Measurements from ENCODE around the gene SPAG5. TPM values are rescaled to one million over a fixed set of nuclear protein-coding genes. Genes with fewer than 3 reads are reported as not detected.

The SPAG5 gene
- total RNA-seq (10 to 100 TPM; 77.8 to 79.7 TPM), polyA plus RNA-seq (3.5 TPM)

GRCh38 chr17:28598799-28599310 is at the start of gene SPAG5:
Gene SPAG5, minus strand, starts transcription at chr17:28599025. Its CDS starts 79 bp downstream, at chr17:28598946.
- Histone ChIP-seq H3K9me3 (ENCODE audit: low read length) (no peaks in the 10 kb centered on the region), H3K4me3 (ENCODE audit: low read length) (peak within 1 kb of the TSS; percentile 86), H3K4me1 (ENCODE audit: insufficient read depth, low read length) (peaks cover 5% of the 10 kb centered on the region), H3K27me3 (ENCODE audit: insufficient read depth, low read length, poor library complexity, severe bottlenecking) (no peaks in the 10 kb centered on the region), H3K27ac (ENCODE audit: low read depth, low read length) (peak within 1 kb of the TSS; percentile 99), H3K36me3 (ENCODE audit: insufficient read depth, low read length) (no peaks in the 10 kb centered on the region)
- H3K27ac Mint-ChIP-seq, result peak within 1 kb of the TSS; percentile 95 to 100 (median 99)
- H3K4me3 Mint-ChIP-seq, result peak within 1 kb of the TSS; percentile 89 to 99 (median 93)
- H3K9me3 Mint-ChIP-seq, result no peaks in the 10 kb centered on the region
- no peaks in the 10 kb centered on the region for H3K27me3 Mint-ChIP-seq
- CTCF ChIA-PET, result interaction anchor here (1.3 to 2.4 kb wide), 2 partner anchors 14 to 28 kb away, joined by 9 to 10 read pairs; partner anchors contain the start of gene PIGS
- H3K36me3 Mint-ChIP-seq, result peaks cover 0 to 5% (median 0%) of the 10 kb centered on the region in 3 donors
- peaks cover 19 to 25% (median 24%) of the 10 kb centered on the region in 3 donors for H3K4me1 Mint-ChIP-seq
- POLR2A ChIA-PET, result interaction anchor here (1.0 to 3.4 kb wide), 10 partner anchors 22 to 242 kb away, joined by 3 to 39 read pairs (median 6); partner anchors contain the start of genes ALDOC, BLTP2, PIGS and POLDIP2
- DNase-seq, result peak; percentile 92 to 96 (median 95)

- H3K27ac Mint-ChIP-seq, result peak overlapping the region; percentile 90 to 98 (median 98)
- H3K9me3 Mint-ChIP-seq, result no peaks in the 10 kb centered on the region
- peak overlapping the region; percentile 90 for H3K27ac ChIP-seq (ENCODE audit: low read depth, low read length)
- H3K9me3 ChIP-seq (ENCODE audit: low read length), result no peaks in the 10 kb centered on the region
- peak overlapping the region; percentile 82 for H3K4me3 ChIP-seq (ENCODE audit: low read length)
- CTCF ChIA-PET, result interaction anchor here (0.9 to 4.0 kb wide), 8 partner anchors 11 to 471 kb away, joined by 3 to 38 read pairs (median 9); partner anchors contain the start of genes RPL23A, SDF2, SUPT6H and TLCD1
- POLR2A ChIA-PET, result interaction anchor here (1.0 to 3.6 kb wide), 5 partner anchors 16 to 81 kb away, joined by 3 to 27 read pairs (median 16); partner anchors contain the start of genes PROCA1, SDF2, SUPT6H and TLCD1
- no peaks in the 10 kb centered on the region for H3K27me3 ChIP-seq (ENCODE audit: insufficient read depth, low read length, poor library complexity, severe bottlenecking)
- H3K36me3 ChIP-seq (ENCODE audit: insufficient read depth, low read length), result peaks cover 16% of the 10 kb centered on the region
- peaks cover 0 to 2% of the 10 kb centered on the region in 2 donors for H3K27me3 Mint-ChIP-seq
- H3K36me3 Mint-ChIP-seq, result peaks cover 0 to 53% (median 13%) of the 10 kb centered on the region in 3 donors
- H3K4me3 Mint-ChIP-seq, result peak overlapping the region; percentile 86 to 96 (median 93)
- peaks cover 35% of the 10 kb centered on the region for H3K4me1 ChIP-seq (ENCODE audit: insufficient read depth, low read length)
- DNase-seq, result no peak
- peaks cover 34 to 52% (median 38%) of the 10 kb centered on the region in 3 donors for H3K4me1 Mint-ChIP-seq
Observed at GRCh38 chr17:28646039-28646754, 47.4 kb upstream of the SPAG5 start.

- Mint-ChIP-seq H3K9me3 (no peaks in the 10 kb centered on the region), H3K27ac (peak overlapping the region; percentile 90 to 98 (median 98)), H3K27me3 (peaks cover 0 to 2% of the 10 kb centered on the region in 2 donors), H3K36me3 (peaks cover 2 to 56% (median 15%) of the 10 kb centered on the region in 3 donors), H3K4me1 (peaks cover 35 to 53% (median 42%) of the 10 kb centered on the region in 3 donors), H3K4me3 (peak overlapping the region; percentile 86 to 96 (median 93))
- H3K27me3 ChIP-seq (ENCODE audit: insufficient read depth, low read length, poor library complexity, severe bottlenecking), result no peaks in the 10 kb centered on the region
- no peak for DNase-seq
- H3K9me3 ChIP-seq (ENCODE audit: low read length), result no peaks in the 10 kb centered on the region
- H3K4me3 ChIP-seq (ENCODE audit: low read length), result peak overlapping the region; percentile 82
- ChIA-PET CTCF (interaction anchor here (1.0 to 4.0 kb wide), 6 partner anchors 11 to 472 kb away, joined by 3 to 38 read pairs (median 8); partner anchors contain the start of genes RPL23A, SDF2, SUPT6H and TLCD1), POLR2A (interaction anchor here (0.6 to 3.6 kb wide), 13 partner anchors 13 to 920 kb away, joined by 3 to 27 read pairs (median 4); partner anchors contain the start of genes ALDOC, IFT20, NUFIP2 and PHF12)
- peaks cover 23% of the 10 kb centered on the region for H3K36me3 ChIP-seq (ENCODE audit: insufficient read depth, low read length)
- peaks cover 35% of the 10 kb centered on the region for H3K4me1 ChIP-seq (ENCODE audit: insufficient read depth, low read length)
- peak overlapping the region; percentile 90 for H3K27ac ChIP-seq (ENCODE audit: low read depth, low read length)
Observed at GRCh38 chr17:28645576-28645939, 46.7 kb upstream of the SPAG5 start.

GRCh38 chr17:28644787-28645575 is 46.2 kb upstream of the SPAG5 start, which contains the start of gene BLTP2:
Gene BLTP2, minus strand, starts transcription at chr17:28645158. Its CDS starts 102 bp downstream, at chr17:28645056.
- Histone ChIP-seq H3K36me3 (ENCODE audit: insufficient read depth, low read length) (peaks cover 26% of the 10 kb centered on the region), H3K27me3 (ENCODE audit: insufficient read depth, low read length, poor library complexity, severe bottlenecking) (no peaks in the 10 kb centered on the region), H3K9me3 (ENCODE audit: low read length) (no peaks in the 10 kb centered on the region), H3K4me1 (ENCODE audit: insufficient read depth, low read length) (peaks cover 35% of the 10 kb centered on the region), H3K27ac (ENCODE audit: low read depth, low read length) (peak within 1 kb of the TSS; percentile 90), H3K4me3 (ENCODE audit: low read length) (peak within 1 kb of the TSS; percentile 82)
- Mint-ChIP-seq H3K27ac (peak within 1 kb of the TSS; percentile 90 to 98 (median 98)), H3K27me3 (peaks cover 0 to 2% of the 10 kb centered on the region in 2 donors), H3K36me3 (peaks cover 5 to 56% (median 17%) of the 10 kb centered on the region in 3 donors), H3K4me3 (peak within 1 kb of the TSS; percentile 86 to 96 (median 93)), H3K9me3 (no peaks in the 10 kb centered on the region), H3K4me1 (peaks cover 38 to 56% (median 45%) of the 10 kb centered on the region in 3 donors)
- ChIA-PET POLR2A (interaction anchor here (0.6 to 3.6 kb wide), 15 partner anchors 13 to 920 kb away, joined by 3 to 27 read pairs (median 4); partner anchors contain the start of genes ALDOC, IFT20, NUFIP2 and PHF12), CTCF (interaction anchor here (0.6 to 4.0 kb wide), 8 partner anchors 11 to 598 kb away, joined by 3 to 38 read pairs (median 4); partner anchors contain the start of genes RPL23A, SDF2, SUPT6H and TLCD1)
- DNase-seq, result peak; percentile 92 to 97 (median 94)

DNA sequence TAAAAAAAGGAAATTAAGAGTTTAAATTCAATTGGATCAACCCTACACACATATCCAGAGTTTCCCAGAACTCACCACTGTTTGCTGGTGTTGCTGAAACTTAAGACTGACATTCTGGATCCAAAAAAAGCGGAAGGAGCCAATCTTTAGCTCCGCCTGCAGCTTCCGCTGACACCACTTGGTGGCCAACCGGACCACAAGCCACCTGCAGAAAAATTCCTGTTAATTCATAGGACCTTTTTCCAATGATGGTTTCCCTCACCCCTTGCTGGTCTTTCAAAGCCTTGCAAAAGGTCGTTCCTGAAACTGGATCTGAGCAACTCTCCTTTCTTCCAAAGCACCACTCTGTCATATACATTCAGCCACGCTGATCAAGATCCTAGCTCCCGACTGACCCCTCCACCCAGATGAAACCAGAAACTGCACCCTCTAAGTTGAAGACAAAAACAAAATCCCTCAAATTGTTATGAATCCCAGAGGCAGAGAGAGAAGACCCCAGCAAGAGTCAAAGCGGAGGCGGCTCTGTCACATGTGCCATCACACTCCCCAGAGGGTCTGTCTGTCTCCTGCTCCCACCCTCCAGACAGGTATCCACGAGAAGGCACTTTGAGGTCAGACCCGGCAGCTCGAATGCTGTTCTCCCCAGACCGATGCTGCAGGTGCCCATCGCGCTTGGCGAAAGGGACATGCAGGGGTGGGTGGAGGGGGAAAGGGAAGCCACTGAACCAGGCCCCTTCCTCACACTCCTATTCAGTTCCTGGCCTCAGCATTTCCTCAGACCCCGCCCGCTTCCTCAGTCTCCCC is 45.4 kb upstream of the SPAG5 start:
- Mint-ChIP-seq H3K27me3 (peaks cover 0 to 2% of the 10 kb centered on the region in 2 donors), H3K4me1 (peaks cover 38 to 62% (median 52%) of the 10 kb centered on the region in 3 donors), H3K4me3 (peak overlapping the region; percentile 86 to 96 (median 93)), H3K36me3 (peaks cover 8 to 62% (median 21%) of the 10 kb centered on the region in 3 donors), H3K27ac (peak overlapping the region; percentile 89 to 98 (median 92)), H3K9me3 (no peaks in the 10 kb centered on the region)
- peak in 4 of 5 donors; percentile 6 to 20 (median 14) for DNase-seq
- peak overlapping the region; percentile 77 for H3K4me3 ChIP-seq (ENCODE audit: low read length)
- no peaks in the 10 kb centered on the region for H3K9me3 ChIP-seq (ENCODE audit: low read length)
- H3K27me3 ChIP-seq (ENCODE audit: insufficient read depth, low read length, poor library complexity, severe bottlenecking), result no peaks in the 10 kb centered on the region
- peaks cover 32% of the 10 kb centered on the region for H3K36me3 ChIP-seq (ENCODE audit: insufficient read depth, low read length)
- ChIA-PET CTCF (interaction anchor here (0.6 to 4.0 kb wide), 7 partner anchors 10 to 599 kb away, joined by 3 to 38 read pairs (median 5); partner anchors contain the start of genes RPL23A, SDF2, SUPT6H and TLCD1), POLR2A (interaction anchor here (0.6 to 3.6 kb wide), 10 partner anchors 16 to 921 kb away, joined by 3 to 27 read pairs (median 4); partner anchors contain the start of genes ALDOC, NUFIP2, RPL23A and SDF2)
- H3K4me1 ChIP-seq (ENCODE audit: insufficient read depth, low read length), result peaks cover 35% of the 10 kb centered on the region
- peak overlapping the region; percentile 90 for H3K27ac ChIP-seq (ENCODE audit: low read depth, low read length)

GRCh38 chr17:28641579-28641978 is 42.8 kb upstream of the SPAG5 start:
- ChIA-PET CTCF (interaction anchor here (1.4 to 1.8 kb wide), 2 partner anchors 14 to 86 kb away, joined by 3 to 4 read pairs; no protein-coding TSS in a partner anchor), POLR2A (no interaction called here)
- H3K4me1 ChIP-seq (ENCODE audit: insufficient read depth, low read length), result peaks cover 27% of the 10 kb centered on the region
- H3K27ac ChIP-seq (ENCODE audit: low read depth, low read length), result no peak overlapping the region
- Mint-ChIP-seq H3K27ac (peak overlapping the region in 1 of 8 donors; percentile 67), H3K36me3 (peaks cover 17 to 70% (median 28%) of the 10 kb centered on the region in 3 donors), H3K27me3 (peaks cover 0 to under 1% of the 10 kb centered on the region in 2 donors), H3K9me3 (no peaks in the 10 kb centered on the region), H3K4me1 (peaks cover 39 to 60% (median 48%) of the 10 kb centered on the region in 3 donors), H3K4me3 (peak overlapping the region in 1 of 7 donors; percentile 86)
- no peak overlapping the region for H3K4me3 ChIP-seq (ENCODE audit: low read length)
- H3K9me3 ChIP-seq (ENCODE audit: low read length), result no peaks in the 10 kb centered on the region
- no peak for DNase-seq
- H3K27me3 ChIP-seq (ENCODE audit: insufficient read depth, low read length, poor library complexity, severe bottlenecking), result no peaks in the 10 kb centered on the region
- H3K36me3 ChIP-seq (ENCODE audit: insufficient read depth, low read length), result peaks cover 48% of the 10 kb centered on the region

Measured in CD8-positive, alpha-beta memory T cell (primary cell).